ENCODE measurements around the gene CLDND1. TPM values are rescaled to one million over a fixed set of nuclear protein-coding genes. Genes with fewer than 3 reads are reported as not detected.

Gene CLDND1
- total RNA-seq, 8 experiments from 2014 or later = 60.3 to 101 (median 74.3) TPM

DNA sequence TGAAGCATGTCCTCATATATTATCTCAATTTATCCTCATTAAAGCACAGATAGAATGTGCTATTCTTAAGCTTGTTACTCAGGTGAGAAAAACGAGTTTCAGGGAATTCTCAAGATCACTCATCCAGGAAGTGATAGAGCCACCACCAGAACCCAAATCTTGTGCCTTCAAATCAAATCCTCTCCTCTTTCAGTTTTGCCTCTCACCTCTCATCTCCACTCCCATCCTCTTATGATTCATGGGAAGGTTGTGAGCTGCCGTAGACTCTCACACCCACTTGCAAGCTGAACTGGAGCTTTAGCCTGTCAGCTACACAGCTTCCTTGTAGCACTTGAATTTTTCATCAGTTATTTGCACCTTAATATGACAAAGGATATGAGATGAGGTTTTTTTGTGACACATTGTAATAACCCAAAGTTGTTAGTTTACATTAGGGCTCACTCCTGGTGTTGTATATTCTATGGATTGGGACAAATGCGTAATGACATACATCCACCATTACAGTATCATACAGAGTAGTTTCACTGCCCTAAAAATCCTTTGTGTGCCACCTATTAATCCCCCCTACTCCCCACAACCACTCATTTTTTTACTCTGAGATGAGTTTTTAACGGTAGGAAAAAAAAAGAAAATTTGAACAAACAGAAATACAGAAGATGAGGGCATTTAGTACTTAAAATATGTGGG, 34.8 kb upstream of the CLDND1 start:
- in situ Hi-C loops (cut with MboI; ENCODE audit: low pct_unique_long_range_greater_than_20kb in 2 of 9, low sequenced_read_pairs in 9 of 9, unreplicated experiment in 9 of 9) = loop anchor here in 1 of 9 experiments (25.0 kb wide), 2 partner anchors 170 to 520 kb away; partner anchors contain the start of genes GABRR3 and OR5K3
- no peak overlapping the region for H3K27ac ChIP-seq
- H3K4me3 ChIP-seq = no peak overlapping the region
- WGBS, 10 experiments = 18 to 100% (median 62%) methylated on average over 1 to 4 of the region's 4 CpGs
- ATAC-seq (replicated peaks in 6 of 8) = peak in 1 of 8 experiments; percentile 28
- H3K4me1 ChIP-seq (replicated peaks in 1 of 2) = no peaks in the 10 kb centered on the region

DNA sequence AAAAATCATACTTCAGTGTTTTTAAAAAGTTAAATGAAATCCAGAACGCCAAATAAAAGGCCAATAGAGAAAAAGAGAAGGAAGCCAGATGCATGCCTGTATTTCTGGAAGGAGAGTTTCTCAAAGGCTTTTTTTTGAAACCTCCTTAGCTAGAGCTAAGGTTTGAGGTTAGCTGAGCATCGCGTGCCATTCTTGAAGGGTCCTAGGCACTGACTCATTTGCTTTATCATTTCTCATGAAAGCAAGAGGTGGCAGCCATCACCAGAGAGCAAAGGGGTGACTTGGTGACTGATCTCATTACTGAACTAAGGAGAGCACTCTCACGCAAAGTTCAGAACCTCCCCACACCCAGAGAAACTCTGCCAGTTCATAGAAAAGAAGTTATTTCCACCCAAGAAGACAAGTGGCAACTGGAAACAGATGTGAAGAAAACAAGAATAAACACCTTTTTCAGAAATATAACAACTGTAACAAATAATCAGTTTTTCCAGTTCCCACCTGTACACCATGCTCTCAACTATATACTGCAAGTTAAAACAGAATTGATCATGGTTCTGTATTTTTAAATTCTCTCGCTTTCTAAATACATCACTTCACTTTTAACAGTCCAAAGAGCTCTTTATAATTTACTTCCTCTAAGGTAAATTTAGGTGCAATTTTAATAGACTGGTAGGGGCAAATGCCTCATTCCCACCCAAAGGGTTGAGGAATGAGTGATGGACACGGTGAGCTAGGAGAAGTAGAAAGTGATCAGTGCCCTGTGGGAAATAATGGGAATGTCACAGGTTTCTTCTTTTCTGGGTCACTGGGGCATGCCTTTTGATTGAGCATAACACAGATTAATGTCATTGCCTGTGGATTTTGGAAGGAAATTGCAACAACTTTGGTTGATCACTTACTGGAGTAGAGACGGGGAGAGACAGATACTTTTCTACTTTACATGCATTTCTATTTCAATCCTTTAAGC, 33.7 kb upstream of the CLDND1 start:
- WGBS, 10 experiments = 34 to 100% (median 88%) methylated on average over 2 to 7 of the region's 7 CpGs
- in situ Hi-C loops (cut with MboI; ENCODE audit: low pct_unique_long_range_greater_than_20kb in 2 of 9, low sequenced_read_pairs in 9 of 9, unreplicated experiment in 9 of 9) = loop anchor here in 1 of 9 experiments (25.0 kb wide), 2 partner anchors 169 to 519 kb away; partner anchors contain the start of genes GABRR3 and OR5K3
- no peak for ATAC-seq (replicated peaks in 6 of 8)
- H3K4me1 ChIP-seq (replicated peaks in 1 of 2) = no peaks in the 10 kb centered on the region
- H3K4me3 ChIP-seq = no peak overlapping the region
- no peak overlapping the region for H3K27ac ChIP-seq

DNA sequence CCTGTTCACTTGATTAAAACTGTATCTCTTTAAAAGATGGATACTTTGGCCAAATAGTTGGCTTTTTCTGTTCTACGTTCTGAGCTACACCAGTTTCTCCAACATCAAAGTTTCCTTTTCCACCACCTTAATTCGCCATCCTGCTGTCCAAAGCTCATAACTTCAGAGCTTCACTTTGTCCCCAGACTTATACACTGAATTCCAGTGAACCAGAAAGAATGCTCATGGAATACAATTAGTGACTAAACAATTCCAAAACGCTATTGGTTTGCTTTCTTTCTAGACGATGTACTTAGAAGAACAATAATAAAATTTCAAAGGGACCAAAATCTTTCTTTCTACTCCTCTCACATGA, 32.3 kb upstream of the CLDND1 start:
- in situ Hi-C loops (cut with MboI; ENCODE audit: low pct_unique_long_range_greater_than_20kb in 2 of 9, low sequenced_read_pairs in 9 of 9, unreplicated experiment in 9 of 9) = loop anchor here in 1 of 9 experiments (25.0 kb wide), 2 partner anchors 168 to 518 kb away; partner anchors contain the start of genes GABRR3 and OR5K3
- 23 to 84% (median 65%) methylated on average over 2 to 4 of the region's 4 CpGs; no CpG with 5 or more reads in 1 of the 10 experiments for WGBS, 10 experiments

DNA sequence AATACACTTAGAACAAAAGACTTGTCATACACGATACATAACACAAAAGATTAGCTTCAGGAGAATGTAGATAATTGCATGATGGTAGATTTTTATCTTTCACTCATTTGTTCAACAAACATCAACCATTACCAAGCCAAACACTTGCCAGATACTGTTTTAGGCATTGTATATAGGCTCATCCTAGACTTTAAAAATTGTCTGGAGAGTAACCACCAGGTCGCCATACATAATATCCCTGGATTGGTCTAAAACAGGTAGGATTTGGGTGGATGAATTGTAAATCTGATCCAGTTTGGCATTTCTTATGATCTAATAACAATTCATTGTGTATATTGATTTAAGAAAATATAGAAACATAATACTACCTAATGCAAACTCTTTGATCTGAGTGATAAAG, 31.9 kb upstream of the CLDND1 start:
- in situ Hi-C loops (cut with MboI; ENCODE audit: low pct_unique_long_range_greater_than_20kb in 2 of 9, low sequenced_read_pairs in 9 of 9, unreplicated experiment in 9 of 9) = loop anchor here in 1 of 9 experiments (25.0 kb wide), 2 partner anchors 167 to 517 kb away; partner anchors contain the start of genes GABRR3 and OR5K3
- Histone ChIP-seq H3K4me1 (replicated peaks in 1 of 2) (no peaks in the 10 kb centered on the region), H3K4me3 (no peak overlapping the region), H3K27ac (no peak overlapping the region)
- ATAC-seq (replicated peaks in 6 of 8) = no peak
- 6 to 100% (median 88%) methylated on average over 1 to 2 of the region's 2 CpGs; no CpG with 5 or more reads in 2 of the 10 experiments for WGBS, 10 experiments

More for the DNA sequence above, 32.3 kb upstream of the CLDND1 start:
- no peak for ATAC-seq (replicated peaks in 6 of 8)
- Histone ChIP-seq H3K27ac (no peak overlapping the region), H3K4me1 (replicated peaks in 1 of 2) (no peaks in the 10 kb centered on the region), H3K4me3 (no peak overlapping the region)

DNA sequence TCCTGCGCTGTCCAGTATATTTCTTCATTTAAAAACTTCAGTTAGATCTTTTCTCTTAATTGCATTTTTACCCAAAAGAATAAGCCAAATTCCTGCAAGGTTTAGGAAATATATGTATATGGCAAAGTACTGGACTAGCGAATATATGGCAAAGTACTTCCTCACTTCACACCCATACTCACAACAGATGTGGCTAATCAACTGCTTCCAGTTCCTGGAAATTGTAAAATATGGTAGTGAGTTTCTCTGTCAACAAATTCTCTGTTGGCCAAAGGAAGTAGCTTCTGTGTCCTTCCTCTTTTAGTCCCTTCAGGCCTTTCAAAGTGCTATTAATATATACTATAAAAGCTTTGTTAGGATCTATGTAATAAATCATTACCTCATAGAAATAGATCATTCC, 31.1 kb upstream of the CLDND1 start:
- no peaks in the 10 kb centered on the region for H3K4me1 ChIP-seq (replicated peaks in 1 of 2)
- H3K4me3 ChIP-seq = no peak overlapping the region
- in situ Hi-C loops (cut with MboI; ENCODE audit: low pct_unique_long_range_greater_than_20kb in 2 of 9, low sequenced_read_pairs in 9 of 9, unreplicated experiment in 9 of 9) = loop anchor here in 1 of 9 experiments (25.0 kb wide), 2 partner anchors 166 to 516 kb away; partner anchors contain the start of genes GABRR3 and OR5K3
- WGBS, 10 experiments = 17 to 100% (median 90%) methylated on average over 1 to 2 of the region's 2 CpGs; no CpG with 5 or more reads in 1 of the 10 experiments
- ATAC-seq (replicated peaks in 6 of 8) = no peak
- H3K27ac ChIP-seq = no peak overlapping the region

DNA sequence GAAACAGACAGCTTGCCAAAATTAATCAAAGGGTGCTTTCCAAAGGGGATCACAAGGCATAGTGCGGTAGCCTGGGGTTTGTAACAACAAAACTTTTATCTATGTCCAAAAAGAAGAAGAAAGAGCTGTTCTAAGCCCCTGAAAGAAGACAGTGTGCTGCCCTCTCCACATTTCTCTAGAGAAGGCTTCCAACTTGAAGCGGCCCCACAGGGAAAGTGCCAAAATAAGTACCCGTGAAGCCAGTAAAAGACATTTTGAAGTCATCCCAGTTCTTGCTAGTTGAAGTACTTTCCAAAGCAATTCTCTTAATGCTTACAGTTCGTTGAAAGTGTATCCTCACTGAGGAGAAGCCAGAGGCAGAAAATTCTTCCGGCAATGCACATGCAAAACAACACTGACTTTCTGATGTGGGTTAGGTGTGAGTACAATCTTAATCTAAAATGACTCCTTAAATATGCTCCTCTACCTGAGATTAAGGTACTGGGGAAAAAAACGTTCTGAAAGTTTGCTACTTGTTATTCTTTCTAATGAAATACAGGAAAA, 30.4 kb upstream of the CLDND1 start:
- ATAC-seq (replicated peaks in 6 of 8) = no peak
- WGBS, 10 experiments = 0 to 100% (median 79%) methylated on average over 1 to 6 of the region's 6 CpGs
- no peak overlapping the region for H3K4me3 ChIP-seq
- no peaks in the 10 kb centered on the region for H3K4me1 ChIP-seq (replicated peaks in 1 of 2)
- in situ Hi-C loops (cut with MboI; ENCODE audit: low pct_unique_long_range_greater_than_20kb in 2 of 9, low sequenced_read_pairs in 9 of 9, unreplicated experiment in 9 of 9) = loop anchor here in 1 of 9 experiments (25.0 kb wide), 2 partner anchors 166 to 516 kb away; partner anchors contain the start of genes GABRR3 and OR5K3
- no peak overlapping the region for H3K27ac ChIP-seq

- in situ Hi-C loops (cut with MboI; ENCODE audit: low pct_unique_long_range_greater_than_20kb in 2 of 9, low sequenced_read_pairs in 9 of 9, unreplicated experiment in 9 of 9) = loop anchor here in 1 of 9 experiments (25.0 kb wide), 2 partner anchors 165 to 515 kb away; partner anchors contain the start of genes GABRR3 and OR5K3
- 0 to 100% (median 66%) methylated on average over 1 to 4 of the region's 4 CpGs for WGBS, 10 experiments
- ATAC-seq (replicated peaks in 6 of 8) = no peak
- Histone ChIP-seq H3K27ac (no peak overlapping the region), H3K4me3 (no peak overlapping the region), H3K4me1 (replicated peaks in 1 of 2) (no peaks in the 10 kb centered on the region)
These were observed 29.7 kb upstream of the CLDND1 start for GRCh38 chr3:98552232-98553020.

GRCh38 chr3:98551754-98552153, 29.1 kb upstream of the CLDND1 start:
- WGBS, 10 experiments = 0 to 100% (median 100%) methylated on average over 1 to 3 of the region's 3 CpGs; no CpG with 5 or more reads in 3 of the 10 experiments
- H3K4me3 ChIP-seq = no peak overlapping the region
- in situ Hi-C loops (cut with MboI; ENCODE audit: low pct_unique_long_range_greater_than_20kb in 2 of 9, low sequenced_read_pairs in 9 of 9, unreplicated experiment in 9 of 9) = loop anchor here in 1 of 9 experiments (25.0 kb wide), 2 partner anchors 164 to 514 kb away; partner anchors contain the start of genes GABRR3 and OR5K3
- no peaks in the 10 kb centered on the region for H3K4me1 ChIP-seq (replicated peaks in 1 of 2)
- ATAC-seq (replicated peaks in 6 of 8) = no peak
- H3K27ac ChIP-seq = no peak overlapping the region

GRCh38 chr3:98551236-98551635, 28.5 kb upstream of the CLDND1 start:
- Histone ChIP-seq H3K4me1 (replicated peaks in 1 of 2) (no peaks in the 10 kb centered on the region), H3K27ac (no peak overlapping the region), H3K4me3 (no peak overlapping the region)
- no peak for ATAC-seq (replicated peaks in 6 of 8)
- in situ Hi-C loops (cut with MboI; ENCODE audit: low pct_unique_long_range_greater_than_20kb in 2 of 9, low sequenced_read_pairs in 9 of 9, unreplicated experiment in 9 of 9) = loop anchor here in 1 of 9 experiments (25.0 kb wide), 2 partner anchors 164 to 514 kb away; partner anchors contain the start of genes GABRR3 and OR5K3
- WGBS, 10 experiments = 0 to 94% (median 80%) methylated on average over 1 to 2 of the region's 2 CpGs; no CpG with 5 or more reads in 3 of the 10 experiments

DNA sequence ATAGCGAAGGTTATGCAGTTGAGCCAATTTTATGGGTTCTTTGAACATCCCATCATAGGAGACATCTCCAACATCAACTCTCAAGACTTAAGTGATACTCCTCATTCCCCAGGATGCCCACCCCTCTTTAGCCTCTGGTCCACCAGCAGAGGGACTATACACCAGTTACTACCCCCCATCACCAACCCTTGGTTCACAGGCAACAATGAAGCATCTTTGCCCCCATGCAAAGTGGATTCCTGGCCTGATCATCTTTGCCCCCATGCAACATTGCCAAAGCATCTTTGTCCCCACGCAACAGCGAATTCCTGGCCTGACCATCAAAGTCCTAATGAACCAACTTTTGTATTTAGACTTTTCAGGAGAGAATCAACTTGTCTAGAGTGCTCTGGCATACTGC, 28.1 kb upstream of the CLDND1 start:
- in situ Hi-C loops (cut with MboI; ENCODE audit: low pct_unique_long_range_greater_than_20kb in 2 of 9, low sequenced_read_pairs in 9 of 9, unreplicated experiment in 9 of 9) = loop anchor here in 1 of 9 experiments (25.0 kb wide), 2 partner anchors 164 to 514 kb away; partner anchors contain the start of genes GABRR3 and OR5K3
- 33 to 100% (median 100%) methylated on average over 1 to 3 of the region's 3 CpGs; no CpG with 5 or more reads in 4 of the 10 experiments for WGBS, 10 experiments

GRCh38 chr3:98548544-98548943, 25.8 kb upstream of the CLDND1 start:
- Histone ChIP-seq H3K4me1 (replicated peaks in 1 of 2) (no peaks in the 10 kb centered on the region), H3K4me3 (no peak overlapping the region), H3K27ac (no peak overlapping the region)
- 40 to 100% (median 75%) methylated on average over 1 to 4 of the region's 5 CpGs; no CpG with 5 or more reads in 2 of the 10 experiments for WGBS, 10 experiments
- no peak for ATAC-seq (replicated peaks in 6 of 8)
- in situ Hi-C loops (cut with MboI; ENCODE audit: low pct_unique_long_range_greater_than_20kb in 2 of 9, low sequenced_read_pairs in 9 of 9, unreplicated experiment in 9 of 9) = no loop called here

More for the DNA sequence above, 28.1 kb upstream of the CLDND1 start:
- no peaks in the 10 kb centered on the region for H3K4me1 ChIP-seq (replicated peaks in 1 of 2)
- H3K27ac ChIP-seq = no peak overlapping the region
- ATAC-seq (replicated peaks in 6 of 8) = no peak
- no peak overlapping the region for H3K4me3 ChIP-seq

GRCh38 chr3:98545940-98546339, 23.2 kb upstream of the CLDND1 start:
- H3K4me1 ChIP-seq (replicated peaks in 1 of 2) = no peaks in the 10 kb centered on the region
- no peak overlapping the region for H3K27ac ChIP-seq
- no peak overlapping the region for H3K4me3 ChIP-seq
- in situ Hi-C loops (cut with MboI; ENCODE audit: low pct_unique_long_range_greater_than_20kb in 2 of 9, low sequenced_read_pairs in 9 of 9, unreplicated experiment in 9 of 9) = no loop called here
- no peak for ATAC-seq (replicated peaks in 6 of 8)
- WGBS, 10 experiments = 47 to 95% (median 88%) methylated on average over 2 to 5 of the region's 5 CpGs
